IMR-90 (cell line): ENCODE data around the gene RBBP7. TPM values are rescaled to one million over a fixed set of nuclear protein-coding genes. Genes with fewer than 3 reads are reported as not detected.

Experiments used
- ATAC-seq: fragments of 200-7000 bp; cut with Tn5 transposase; 2 replicates; pipeline ENCODE4 v1.9.1; 2020; ENCODE audit warnings: low read depth, mild to moderate bottlenecking, moderate library complexity
- BruUV-seq: library from RNA; stranded (reverse); fragments of 400-500 nt; replicated peaks from 2 replicates; lab custom pipeline; 2021; lab: Mats Ljungman, UMichigan
- CTCF ChIA-PET: fragments of 300-600 bp; formaldehyde crosslinking; extraction: SDS; loops from one replicate; lab custom pipeline; 2021; ENCODE audit warnings: antibody characterized with exemption; lab: Yijun Ruan, JAX
- POLR2A ChIA-PET: fragments of 300-600 bp; sonication (Branson Sonifier 250); formaldehyde crosslinking; loops from one replicate; lab custom pipeline; 2022; ENCODE audit warnings: antibody characterized with exemption; ENCODE audit not compliant: unreplicated experiment; lab: Charles Lee
- DNase-seq: peaks from one replicate; pipeline ENCODE4 v3.0.0; 2013
- H2AFZ ChIP-seq: replicated peaks from 2 replicates; pipeline ENCODE3; 2013; ENCODE audit warnings: low read length, mild to moderate bottlenecking; ENCODE audit not compliant: poor library complexity
- H2AK5ac ChIP-seq: 2 replicates; pipeline ENCODE4 v1.6.1; 2013; ENCODE audit warnings: low read depth, low read length, inconsistent platforms
- H2AK9ac ChIP-seq: replicated peaks from 2 replicates; pipeline ENCODE3; 2013; ENCODE audit warnings: mild to moderate bottlenecking, low read depth, low read length, moderate library complexity; ENCODE audit not compliant: poor library complexity
- H2BK120ac ChIP-seq: 2 replicates; pipeline ENCODE4 v1.6.1; 2013; ENCODE audit warnings: low read depth, low read length, inconsistent platforms
- H2BK15ac ChIP-seq: 3 replicates; pipeline ENCODE4 v1.6.1; 2013; ENCODE audit warnings: low read depth, low read length, inconsistent platforms
- H2BK20ac ChIP-seq: 2 replicates; pipeline ENCODE4 v1.6.1; 2013; ENCODE audit warnings: low read depth, mild to moderate bottlenecking, inconsistent platforms, low read length, moderate library complexity
- H2BK5ac ChIP-seq: 2 replicates; pipeline ENCODE4 v1.6.1; 2013; ENCODE audit warnings: mild to moderate bottlenecking, low read depth, low read length, inconsistent platforms; ENCODE audit not compliant: poor library complexity, severe bottlenecking
- H3K14ac ChIP-seq: replicated peaks from 2 replicates; pipeline ENCODE4 v1.6.1; 2013; ENCODE audit warnings: low read depth, low read length, inconsistent platforms
- H3K18ac ChIP-seq: 2 replicates; pipeline ENCODE4 v1.6.1; 2013; ENCODE audit warnings: low read depth, low read length, control low read depth
- H3K23ac ChIP-seq: 2 replicates; pipeline ENCODE4 v1.6.1; 2013; ENCODE audit warnings: low read depth, low read length, inconsistent platforms
- H3K27ac ChIP-seq: 2 replicates; pipeline ENCODE4 v1.5.1; 2013; ENCODE audit warnings: mild to moderate bottlenecking, control low read depth, low read length; ENCODE audit not compliant: insufficient read depth
- H3K27me3 ChIP-seq: 2 replicates; pipeline ENCODE4 v1.6.1; 2013; ENCODE audit warnings: low read length; ENCODE audit not compliant: control insufficient read depth, insufficient read depth
- H3K36me3 ChIP-seq: 2 replicates; pipeline ENCODE4 v1.6.1; 2013; ENCODE audit warnings: low read length, mixed read lengths; ENCODE audit not compliant: control insufficient read depth, insufficient read depth
- H3K4ac ChIP-seq: 2 replicates; pipeline ENCODE4 v1.6.1; 2013; ENCODE audit warnings: low read depth, low read length, inconsistent platforms
- H3K4me1 ChIP-seq: 2 replicates; pipeline ENCODE4 v1.6.1; 2013; ENCODE audit warnings: low read length, mixed read lengths; ENCODE audit not compliant: control insufficient read depth, insufficient read depth
- H3K4me2 ChIP-seq: 2 replicates; pipeline ENCODE4 v1.6.1; 2013; ENCODE audit warnings: low read depth, mild to moderate bottlenecking, control low read depth, low read length, moderate library complexity
- H3K4me3 ChIP-seq: 2 replicates; pipeline ENCODE4 v1.5.1; 2013; ENCODE audit warnings: low read depth, mild to moderate bottlenecking, control low read depth, low read length, moderate library complexity; ENCODE audit not compliant: insufficient read depth
- H3K56ac ChIP-seq: 2 replicates; pipeline ENCODE4 v1.6.1; 2013; ENCODE audit warnings: low read length, inconsistent platforms; ENCODE audit not compliant: insufficient read depth; ENCODE audit errors: extremely low read depth
- H3K79me1 ChIP-seq, 2 experiments: 2 replicates each; pipeline ENCODE4 v1.6.1; 2013; ENCODE audit warnings: low read length in 2 of 2, inconsistent platforms in 1 of 2, low read depth in 1 of 2
- H3K9ac ChIP-seq: 2 replicates; pipeline ENCODE4 v1.6.1; 2013; ENCODE audit warnings: low read depth, low read length, control low read depth
- H3K9me1 ChIP-seq: 2 replicates; pipeline ENCODE4 v1.6.1; 2013; ENCODE audit warnings: low read length, inconsistent platforms; ENCODE audit not compliant: insufficient read depth
- H3K9me3 ChIP-seq: 2 replicates; pipeline ENCODE4 v1.6.1; 2013; ENCODE audit warnings: low read length; ENCODE audit not compliant: control insufficient read depth, insufficient read depth
- H4K20me1 ChIP-seq: 2 replicates; pipeline ENCODE4 v1.6.1; 2013; ENCODE audit warnings: low read length, inconsistent platforms; ENCODE audit not compliant: insufficient read depth
- H4K5ac ChIP-seq: 2 replicates; pipeline ENCODE4 v1.6.1; 2013; ENCODE audit warnings: mild to moderate bottlenecking, low read depth, low read length, control low read depth
- H4K8ac ChIP-seq, 2 experiments: 2 replicates each; pipeline ENCODE4 v1.6.1; 2013; ENCODE audit warnings: low read depth in 2 of 2, low read length in 2 of 2, control low read depth in 1 of 2, inconsistent platforms in 1 of 2
- H4K91ac ChIP-seq: 2 replicates; pipeline ENCODE4 v1.6.1; 2013; ENCODE audit warnings: low read depth, low read length, inconsistent platforms; ENCODE audit not compliant: insufficient read depth
- BHLHE40 ChIP-seq: fragments of 150-350 bp; IDR thresholded peaks from 2 replicates; pipeline ENCODE4 v1.6.1; 2016; ENCODE audit warnings: mild to moderate bottlenecking, low read depth, low read length
- CEBPB ChIP-seq: IDR thresholded peaks from 2 replicates; pipeline ENCODE4 v1.6.1; 2012; ENCODE audit warnings: low read depth, low read length, improper control_type of control experiment
- CHD1 ChIP-seq: IDR thresholded peaks from 2 replicates; pipeline ENCODE4 v1.6.1; 2012; ENCODE audit warnings: low read depth, low read length, improper control_type of control experiment
- CTCF ChIP-seq: conservative IDR thresholded peaks from 2 replicates; pipeline ENCODE4 v1.5.1; 2012; ENCODE audit warnings: mild to moderate bottlenecking, low read depth, low read length, improper control_type of control experiment
- ELK1 ChIP-seq: fragments of 150-350 bp; IDR thresholded peaks from 2 replicates; pipeline ENCODE4 v1.6.1; 2016; ENCODE audit warnings: low read depth, mild to moderate bottlenecking, low read length, moderate library complexity, borderline replicate concordance
- FOS ChIP-seq: fragments of 150-350 bp; IDR thresholded peaks from 2 replicates; pipeline ENCODE4 v1.6.1; 2016; ENCODE audit warnings: low read depth, low read length
- MAZ ChIP-seq: IDR thresholded peaks from 2 replicates; pipeline ENCODE4 v1.6.1; 2012; ENCODE audit warnings: low read depth, mild to moderate bottlenecking, low read length, improper control_type of control experiment, moderate library complexity, borderline replicate concordance
- NFE2L2 ChIP-seq: fragments of 150-350 bp; IDR thresholded peaks from 2 replicates; pipeline ENCODE4 v1.6.1; 2016; ENCODE audit warnings: low read depth, mild to moderate bottlenecking, low read length
- RCOR1 ChIP-seq: IDR thresholded peaks from 2 replicates; pipeline ENCODE4 v1.6.1; 2012; ENCODE audit warnings: mild to moderate bottlenecking, low read length, improper control_type of control experiment; ENCODE audit not compliant: insufficient replicate concordance
- RFX5 ChIP-seq: IDR thresholded peaks from 2 replicates; pipeline ENCODE4 v1.8.0; 2012; ENCODE audit warnings: low read depth, mild to moderate bottlenecking, low read length, moderate library complexity
- SMC3 ChIP-seq: fragments of 150-350 bp; IDR thresholded peaks from 2 replicates; pipeline ENCODE4 v1.6.1; 2016; ENCODE audit warnings: low read depth, mild to moderate bottlenecking, antibody characterized with exemption, low read length, moderate library complexity
- USF2 ChIP-seq: fragments of 150-350 bp; IDR thresholded peaks from 2 replicates; pipeline ENCODE4 v1.6.1; 2017; ENCODE audit warnings: mild to moderate bottlenecking, antibody characterized with exemption, low read length, low read depth
- WGBS, 2 experiments: methylation state at CpG; one replicate each; pipeline versions ENCODE4 v1.1.5 to v1.1.7; 2013; ENCODE audit warnings: missing lambda C conversion rate in 2 of 2; ENCODE audit not compliant: insufficient read length in 1 of 2; ENCODE audit errors: extremely low coverage in 2 of 2; 5-methylcytosine and 5-hydroxymethylcytosine counted together
- dilution Hi-C: fragments of 300-500 bp; cut with HindIII; formaldehyde crosslinking; loops from one replicate; pipeline ENCODE4 v1.14.3; 2018; ENCODE audit warnings: low sequenced_read_pairs; ENCODE audit not compliant: unreplicated experiment
- in situ Hi-C: fragments of 300-500 bp; cut with MboI; formaldehyde crosslinking; loops from 3 replicates; pipeline ENCODE4 v1.14.3; 2019; ENCODE audit warnings: low sequenced_read_pairs, inconsistent platforms, mixed read lengths
- intact Hi-C: fragments of 100-400 bp; cut with micrococcal nuclease; formaldehyde crosslinking; loops from 2 replicates; pipeline ENCODE4 v1.10.0; 2022
- polyA plus RNA-seq, 3 experiments: library from polyadenylated mRNA; depleted of rRNA; stranded (reverse); fragments of >200 nt; gene quantifications; 2 replicates each; pipeline ENCODE4 v1.2.3, GENCODE V29; 2012; ENCODE audit warnings: low replicate concordance in 1 of 3
- total RNA-seq: library from RNA; depleted of rRNA; stranded (reverse); fragments of >200 nt; gene quantifications from 2 replicates; pipeline ENCODE4 v1.2.3, GENCODE V29; 2012

Gene RBBP7
- total and polyA plus RNA-seq, 2 of the 4 experiments (the other 2 are of a cell fraction): 147 to 149 TPM

GRCh38 chrX:16870862-16871815 is 977 bp upstream of the RBBP7 start:
- intact Hi-C loops (loop anchor here (1.0 kb wide), 2 partner anchors 34 to 175 kb away; no protein-coding TSS in a partner anchor), dilution Hi-C loops (no loop called here), in situ Hi-C loops (no loop called here)
- Histone ChIP-seq H3K27ac (peak overlapping the region; percentile 92), H3K14ac (peak overlapping the region; percentile 73; the same call in 1 of the 2 replicates), H4K5ac (peak overlapping the region; percentile 66), H3K79me1 (peaks cover 3 to 18% of the 10 kb centered on the region in 2 experiments; a peak in 2 of 4 replicates), H2BK120ac (peak overlapping the region; percentile 46; the same call in 1 of the 2 replicates), H2BK15ac (no peak overlapping the region), H4K20me1 (peaks cover 28% of the 10 kb centered on the region), H3K27me3 (peaks cover 9% of the 10 kb centered on the region), H3K4me2 (peak overlapping the region; percentile 87), H3K9me3 (no peaks in the 10 kb centered on the region), H3K36me3 (no peaks in the 10 kb centered on the region), H2AK9ac (peak overlapping the region; percentile 70), H2BK5ac (peak overlapping the region; percentile 77), H2AK5ac (no peak overlapping the region), H2BK20ac (no peak overlapping the region), H3K9me1 (no peaks in the 10 kb centered on the region; the same call in 1 of the 2 replicates), H3K56ac (peak overlapping the region; percentile 87; the same call in 1 of the 2 replicates), H3K4me3 (peak overlapping the region; percentile 50), H3K23ac (peak overlapping the region; percentile 87), H4K8ac (peak overlapping the region; percentile 89 to 96), H2AFZ (peak overlapping the region; percentile 92), H3K4me1 (peaks cover 8% of the 10 kb centered on the region), H3K18ac (peak overlapping the region; percentile 77), H3K4ac (peak overlapping the region; percentile 74), H4K91ac (peak overlapping the region; percentile 60), H3K9ac (peak overlapping the region; percentile 82)
- ATAC-seq (peak; percentile 0; the same call in 1 of the 2 replicates), DNase-seq (no peak)
- BruUV-seq: no TSS peak
- CTCF ChIA-PET: interaction anchor here (1.1 kb wide), 1 partner anchor 12 kb away, joined by 6 read pairs; no protein-coding TSS in a partner anchor
- TF ChIP-seq FOS: no peak
- TF ChIP-seq ELK1: no peak
- TF ChIP-seq CHD1: no peak
- no peak for TF ChIP-seq CEBPB
- no peak for TF ChIP-seq NFE2L2
- TF ChIP-seq MAZ: no peak
- TF ChIP-seq CTCF: no peak
- TF ChIP-seq USF2: no peak
- no peak for TF ChIP-seq RFX5
- TF ChIP-seq BHLHE40: no peak
- no peak for TF ChIP-seq RCOR1
- TF ChIP-seq SMC3: no peak
- 32% methylated on average over 17 of the region's 41 CpGs; no CpG with 5 or more reads in 1 of the 2 experiments for WGBS, 2 experiments
- POLR2A ChIA-PET: no interaction called here
